AG20443 (cell line): ENCODE results near the gene ERC2.
"Not testable (repeated sequence)": the region's sequence is repeated elsewhere in the genome, so short reads cannot be mapped to it uniquely, and the experiment has no call there.

ENCODE experiments used
- DNase-seq: peaks from one replicate; pipeline ENCODE4 v3.0.0; 2012; ENCODE audit warnings: low spot score, mixed read lengths

The ERC2 gene

DNA sequence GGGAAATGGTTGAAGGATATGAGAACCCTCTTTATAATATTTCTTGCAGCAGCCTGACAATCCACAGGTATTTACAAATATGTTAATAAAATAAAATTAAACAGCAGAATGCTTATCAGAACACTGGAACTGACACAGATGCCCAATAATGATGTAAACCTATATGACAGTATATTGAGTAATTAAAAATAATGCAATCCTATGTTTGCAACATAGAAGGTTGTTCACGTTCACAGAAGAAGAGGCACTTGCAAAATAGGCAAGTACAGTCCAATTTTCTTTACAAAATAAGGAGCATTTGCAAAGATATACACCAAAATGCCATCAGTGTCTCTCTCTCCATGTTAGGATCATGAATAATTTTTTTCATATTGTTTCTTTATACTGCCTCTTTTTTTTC, 584.2 kb downstream of the ERC2 start:
- DNase-seq: no peak

DNA sequence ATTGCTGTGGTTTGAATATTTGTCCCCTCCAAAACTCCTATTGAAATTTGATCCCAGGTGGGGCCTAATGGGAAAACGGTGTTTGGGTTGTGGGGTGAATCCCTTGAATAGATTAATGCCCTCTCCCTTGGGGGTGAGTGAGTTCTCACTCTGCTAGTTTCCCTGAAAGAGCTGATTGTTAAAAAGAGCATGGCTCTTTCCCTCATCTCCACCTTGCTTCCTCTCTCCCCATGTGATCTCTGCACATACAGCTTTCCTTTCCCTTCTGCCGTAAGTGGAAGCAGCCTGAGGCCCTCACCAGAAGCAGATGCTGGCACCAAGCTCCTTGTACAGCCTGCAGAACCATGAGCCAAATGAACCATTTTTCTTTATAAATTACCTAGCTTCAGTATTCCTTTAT, 586.3 kb downstream of the ERC2 start:
- no peak for DNase-seq

DNA sequence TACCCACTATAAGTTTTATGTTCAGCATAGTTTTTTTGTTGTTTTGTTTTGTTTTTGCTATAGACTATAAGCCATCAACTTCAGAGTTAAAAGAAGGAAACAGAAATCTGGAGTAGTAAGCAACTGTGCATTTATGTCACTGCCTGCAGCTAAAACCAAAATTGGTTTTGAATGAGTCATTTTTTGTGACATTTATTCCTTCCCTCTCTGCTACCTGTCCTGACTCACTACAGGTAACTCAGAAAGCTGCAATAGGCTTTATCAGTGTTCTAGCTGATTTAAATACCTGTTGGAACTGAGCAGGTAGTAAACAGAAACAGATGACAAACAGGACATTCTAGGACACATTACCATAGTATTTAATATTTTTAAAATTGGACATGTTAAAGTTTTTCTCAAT, 587.9 kb downstream of the ERC2 start:
- no peak for DNase-seq

DNA sequence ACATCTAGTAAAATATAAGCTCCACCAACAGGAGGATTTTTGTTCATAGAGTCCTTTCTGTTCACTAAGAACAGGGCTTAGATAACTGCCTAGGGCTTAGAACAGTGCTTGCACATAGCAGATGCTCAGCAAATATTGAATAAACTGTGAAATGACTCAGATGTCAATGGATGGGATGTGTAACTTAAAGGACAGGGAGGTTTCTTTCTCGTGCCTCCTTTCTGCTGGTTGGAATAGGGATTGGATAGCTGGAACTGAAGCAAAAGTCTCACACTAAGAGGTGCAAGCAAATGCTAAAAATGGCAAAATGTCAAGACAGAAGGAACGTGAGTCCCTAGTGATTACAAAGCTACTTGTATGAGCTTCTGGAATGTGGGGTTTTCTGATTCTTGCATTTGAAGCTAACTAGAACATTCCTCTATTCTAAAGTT, 588.4 kb downstream of the ERC2 start:
- DNase-seq: no peak

DNA sequence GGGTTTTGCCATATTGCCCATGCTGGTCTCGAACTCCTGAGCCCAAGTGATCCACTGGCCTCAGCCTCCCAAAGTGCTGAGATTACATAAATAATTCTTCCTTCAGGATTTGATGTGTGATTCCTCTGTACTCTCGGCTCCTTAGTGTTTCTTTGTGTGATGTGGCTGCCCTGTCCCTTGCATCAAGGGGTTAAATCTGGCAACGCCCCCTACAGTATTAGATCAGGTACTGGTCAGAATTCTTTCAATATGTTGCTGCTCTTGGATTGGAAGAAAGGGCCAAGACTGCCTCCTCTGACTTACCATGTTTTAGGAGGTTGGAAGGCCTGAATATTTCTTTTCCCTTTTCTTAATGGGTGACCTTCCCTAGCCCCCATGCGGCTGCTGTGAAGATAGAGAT, 590.6 kb downstream of the ERC2 start:
- no peak for DNase-seq

DNA sequence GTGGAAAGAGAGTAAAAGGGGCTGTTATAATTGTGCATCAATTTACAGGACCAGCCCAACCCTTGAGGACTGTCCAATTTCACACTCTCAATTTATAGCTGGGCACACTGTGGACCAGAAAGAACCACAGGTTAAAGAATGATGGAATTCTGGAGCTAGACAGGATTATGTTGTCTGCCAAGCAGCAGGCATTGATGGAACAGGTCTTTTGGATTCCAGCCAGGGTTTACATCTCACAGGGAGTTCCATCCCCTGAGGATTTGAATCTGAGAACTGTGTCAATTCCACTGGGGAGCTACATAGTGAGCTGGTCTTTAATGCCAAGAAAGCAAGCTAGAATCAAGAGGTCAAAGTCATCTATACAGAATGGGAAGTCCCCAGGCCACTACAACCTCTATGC, 591.7 kb downstream of the ERC2 start:
- no peak for DNase-seq

DNA sequence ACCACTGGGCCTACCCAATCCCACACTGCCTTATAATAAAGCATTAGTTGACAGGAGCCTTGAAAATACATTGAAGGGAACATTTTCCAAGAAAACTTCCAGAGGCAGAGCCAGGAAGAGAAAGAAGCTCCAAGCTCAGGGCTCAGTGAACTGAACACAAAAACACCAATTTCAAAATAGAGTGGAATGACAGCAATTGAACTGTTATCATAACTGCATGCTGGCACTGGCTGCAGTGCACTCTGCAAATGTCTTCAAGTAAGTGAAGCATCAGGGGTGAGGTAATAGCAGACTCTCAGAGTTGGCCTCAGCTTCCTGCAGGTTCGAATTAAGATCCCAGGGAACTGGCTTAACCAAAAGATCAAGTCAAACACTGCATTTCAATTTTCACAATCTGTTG, 593.2 kb downstream of the ERC2 start:
- no peak for DNase-seq

DNA sequence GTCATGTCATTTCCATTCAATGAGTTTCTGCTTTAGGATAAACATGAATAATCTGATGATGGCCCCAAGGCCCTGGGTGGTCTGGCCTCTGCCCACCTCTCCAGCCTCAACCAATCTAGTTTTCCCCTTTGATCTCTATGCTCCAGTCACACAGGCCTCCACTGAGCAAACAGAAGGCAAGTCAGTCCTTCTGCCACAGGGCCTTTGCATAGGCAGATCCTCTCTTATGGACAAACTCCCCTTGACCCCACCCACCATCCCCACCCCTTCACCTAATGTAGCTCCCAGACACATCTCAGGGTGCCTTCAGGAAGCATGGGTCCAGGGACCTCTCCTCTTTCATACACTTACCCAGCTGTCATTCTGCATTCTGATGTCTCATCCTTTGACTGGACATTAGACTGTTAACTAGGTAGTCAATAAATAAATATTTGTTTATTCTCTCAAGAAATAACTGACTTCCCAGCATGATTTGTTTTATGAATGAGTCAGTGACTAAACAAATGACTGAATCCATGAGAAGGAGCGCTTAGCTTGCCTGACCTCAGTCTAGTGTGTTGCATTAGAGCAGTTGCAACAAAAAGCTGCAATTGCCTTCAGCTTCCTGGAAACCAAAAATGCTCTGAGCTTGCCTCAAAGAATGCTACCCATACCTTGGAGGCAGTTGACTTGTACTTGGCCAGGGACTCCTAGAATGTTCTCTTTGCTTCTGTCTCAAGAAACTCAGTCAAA, 594.6 kb downstream of the ERC2 start:
- no peak for DNase-seq

DNA sequence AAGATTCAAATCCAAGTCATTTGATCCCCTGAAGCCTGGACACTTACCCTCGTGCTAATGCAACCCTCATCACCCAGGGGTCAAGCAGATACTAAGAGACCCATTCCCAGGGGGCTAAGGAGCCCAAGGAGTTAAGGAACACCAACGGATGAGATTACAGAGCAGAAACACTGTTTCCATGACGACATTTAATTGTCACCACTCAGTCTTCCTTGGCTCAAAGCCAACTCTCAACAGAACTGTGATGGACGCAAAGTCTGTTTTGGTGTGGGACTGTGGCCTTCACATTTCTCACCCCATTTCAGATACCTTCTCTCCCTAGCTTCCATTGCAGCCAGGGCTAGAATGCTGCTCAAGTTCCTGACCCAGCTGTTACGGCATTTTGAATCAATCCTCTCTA, 597.7 kb downstream of the ERC2 start:
- DNase-seq: no peak

DNA sequence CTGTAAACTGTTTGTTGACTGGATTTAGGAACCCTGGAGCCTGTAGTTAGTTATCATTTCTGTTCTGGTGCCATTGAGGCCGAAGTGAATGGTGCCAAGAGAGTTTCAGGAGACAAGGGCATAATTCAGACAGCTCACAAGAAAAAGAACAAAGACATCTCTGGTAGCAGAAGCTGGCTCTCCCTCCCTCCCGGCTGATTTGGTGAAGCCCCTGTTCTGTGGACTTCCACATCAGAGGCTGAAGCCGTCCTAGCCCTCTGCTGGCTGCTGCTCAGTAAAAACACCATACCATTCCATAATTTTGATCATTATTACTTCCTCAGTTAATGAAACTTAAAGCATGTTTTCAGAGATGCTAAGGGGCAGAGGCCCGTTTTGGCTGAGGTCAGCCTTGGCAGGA, 599.9 kb downstream of the ERC2 start:
- no peak for DNase-seq

DNA sequence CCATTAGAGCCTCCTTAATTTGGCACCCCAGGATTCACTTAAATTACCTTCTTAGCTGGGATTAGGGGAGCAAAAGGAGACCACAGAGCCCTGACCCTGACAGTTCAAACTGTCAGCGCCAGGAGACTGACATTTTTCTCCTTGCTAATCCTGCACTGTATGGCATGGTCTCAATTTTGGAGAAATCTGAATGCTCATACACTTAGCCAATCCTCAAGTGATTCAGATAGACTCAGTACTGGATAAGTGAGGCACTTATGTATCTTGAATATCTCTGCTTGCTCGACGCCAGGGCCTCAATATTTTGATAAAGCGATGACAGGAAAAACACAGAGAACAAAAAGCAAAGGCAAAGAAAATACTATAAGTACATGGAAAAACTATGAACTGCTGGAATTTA, 605.2 kb downstream of the ERC2 start:
- DNase-seq: no peak

DNA sequence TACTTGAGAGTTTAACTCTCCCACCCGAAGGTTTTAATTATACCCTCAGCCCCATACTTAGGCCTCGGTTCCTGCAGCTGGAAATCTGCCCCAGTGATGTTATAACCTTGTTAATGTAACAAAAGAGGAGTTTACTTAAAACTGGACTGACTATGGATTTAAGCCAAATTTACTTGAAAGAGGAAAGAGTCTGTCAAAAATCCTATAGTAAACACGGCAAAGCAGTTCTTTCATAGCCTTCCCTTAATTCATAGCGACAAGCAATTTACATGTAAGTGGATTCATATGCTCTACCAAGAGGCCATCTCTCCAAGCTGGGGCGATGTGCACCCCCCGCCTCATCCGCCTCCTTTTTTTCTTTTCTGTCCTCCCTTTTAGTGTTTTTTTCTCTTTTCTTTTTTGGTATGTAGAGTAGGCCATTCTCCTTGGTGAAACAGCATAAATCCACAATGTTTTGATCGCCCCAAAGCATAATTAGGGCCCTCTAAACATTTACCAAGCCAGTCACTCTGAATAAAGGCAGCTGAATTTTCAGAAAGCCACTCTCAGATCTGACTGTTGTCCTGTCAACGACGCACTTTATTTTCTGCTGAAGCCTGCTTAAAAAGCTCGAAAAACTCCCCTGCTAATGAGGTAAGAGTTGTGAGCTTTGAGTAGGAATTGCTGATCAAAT, 608.1 kb downstream of the ERC2 start:
- DNase-seq: no peak

DNA sequence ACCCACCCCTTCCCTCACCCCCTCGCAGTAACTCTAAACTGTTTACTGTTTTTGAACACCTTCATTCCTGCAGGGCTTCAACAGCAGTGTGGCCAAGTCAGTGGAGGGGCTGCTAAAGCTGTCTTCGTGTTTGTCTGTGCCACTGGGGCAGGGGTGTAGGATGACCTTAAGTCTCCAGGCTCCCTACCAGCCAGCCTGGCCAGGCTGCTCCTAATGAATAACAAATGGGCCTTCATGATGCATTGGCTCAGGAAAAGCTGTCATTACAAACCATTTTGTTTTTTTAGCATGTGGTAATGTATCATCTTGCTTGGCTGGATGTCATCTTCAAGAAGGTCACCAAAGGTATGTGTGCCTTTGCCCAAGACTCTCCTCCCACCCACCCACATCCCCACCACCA, 609.0 kb downstream of the ERC2 start:
- no peak for DNase-seq

DNA sequence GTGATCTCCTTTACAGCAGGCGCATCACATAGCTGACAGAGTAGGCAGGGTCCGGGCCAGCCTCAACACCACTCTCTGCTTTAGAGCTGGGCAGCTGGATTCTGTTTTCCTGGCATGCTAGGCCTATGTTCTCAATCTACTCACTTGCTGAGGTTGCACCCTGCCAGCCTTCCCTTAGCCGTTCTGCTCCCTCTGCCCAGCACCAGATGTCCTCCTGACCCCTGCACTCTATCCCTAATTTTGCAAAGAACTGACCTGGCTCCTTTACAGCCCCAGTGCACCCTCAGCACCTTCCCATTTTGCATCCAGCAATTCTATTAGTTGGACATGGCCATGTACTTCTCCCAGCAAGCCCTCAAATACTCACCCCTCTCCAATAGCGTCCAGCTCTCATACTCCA, 609.5 kb downstream of the ERC2 start:
- DNase-seq: no peak

DNA sequence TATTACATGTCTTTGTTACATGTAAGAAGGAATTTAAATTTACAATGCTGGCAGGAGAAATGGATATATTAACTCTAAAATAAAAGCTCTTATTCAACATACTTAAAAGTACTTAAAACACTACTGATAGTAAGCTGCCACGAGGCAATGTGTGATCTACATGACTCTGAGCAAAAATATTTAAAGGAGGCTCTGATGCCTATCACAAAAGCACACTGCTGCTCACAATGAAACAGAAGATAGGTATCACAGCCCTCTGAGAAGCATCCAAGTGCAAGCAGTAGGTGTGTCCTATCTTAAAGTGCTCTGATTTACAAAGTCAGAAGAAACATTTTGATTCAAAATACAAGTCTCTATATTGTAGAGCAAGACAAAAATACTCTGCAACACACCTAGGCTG, 610.0 kb downstream of the ERC2 start:
- no peak for DNase-seq

DNA sequence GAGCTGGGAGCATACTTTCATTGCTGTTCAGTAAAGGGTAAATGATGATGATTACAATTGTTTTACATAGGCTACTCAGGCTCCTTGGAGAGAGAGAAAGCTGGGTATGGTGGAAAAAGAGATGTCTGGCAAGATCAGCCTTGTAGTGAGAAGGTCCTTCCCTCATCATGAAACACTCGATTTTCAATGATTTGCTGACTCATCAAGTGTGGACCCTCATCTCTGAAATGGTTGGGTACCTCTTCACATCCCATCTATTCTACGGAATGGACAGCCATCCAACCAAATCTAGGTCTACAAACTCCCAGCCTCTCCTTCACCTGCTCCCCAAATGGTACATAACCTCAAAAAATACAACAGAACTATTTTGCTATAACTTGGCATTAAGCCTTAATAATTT, 610.6 kb downstream of the ERC2 start:
- DNase-seq: no peak

DNA sequence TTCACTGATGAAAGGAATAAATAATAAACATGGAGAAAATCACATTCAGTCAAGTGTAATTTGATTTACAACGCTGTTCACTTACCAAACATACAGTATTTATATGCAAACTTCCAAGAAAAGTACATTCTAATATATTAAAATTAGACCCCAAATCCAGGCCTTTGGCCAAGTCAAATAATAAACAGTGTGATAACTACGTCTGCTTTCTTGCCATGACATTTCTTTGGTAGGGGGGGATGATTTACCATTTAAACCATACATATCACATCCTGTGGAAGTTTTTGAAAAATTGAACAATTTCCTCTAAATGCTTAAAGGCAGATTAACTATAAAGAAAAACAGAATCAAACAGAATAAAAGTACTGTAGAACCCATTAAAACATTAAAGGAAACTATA, 613.0 kb downstream of the ERC2 start:
- no peak for DNase-seq

DNA sequence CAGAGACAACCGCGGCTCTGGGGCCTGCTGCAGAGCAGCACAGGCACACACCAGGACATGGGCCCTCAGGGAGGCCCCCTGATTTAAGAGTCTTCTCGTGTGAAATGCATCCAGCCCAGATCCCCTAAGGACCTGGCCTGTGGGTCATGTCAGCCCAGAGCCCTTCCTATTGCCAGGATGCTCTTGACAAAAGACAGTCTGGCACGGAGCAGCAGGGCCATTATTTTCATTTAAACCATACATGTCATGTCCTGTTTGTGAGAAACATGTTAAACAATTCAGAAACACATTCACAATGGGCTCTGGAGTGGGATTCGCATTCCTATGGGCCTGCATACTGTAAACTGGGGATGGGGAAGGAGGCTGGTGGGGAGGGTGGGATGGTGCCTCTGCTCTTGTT, 613.8 kb downstream of the ERC2 start:
- no peak for DNase-seq

DNA sequence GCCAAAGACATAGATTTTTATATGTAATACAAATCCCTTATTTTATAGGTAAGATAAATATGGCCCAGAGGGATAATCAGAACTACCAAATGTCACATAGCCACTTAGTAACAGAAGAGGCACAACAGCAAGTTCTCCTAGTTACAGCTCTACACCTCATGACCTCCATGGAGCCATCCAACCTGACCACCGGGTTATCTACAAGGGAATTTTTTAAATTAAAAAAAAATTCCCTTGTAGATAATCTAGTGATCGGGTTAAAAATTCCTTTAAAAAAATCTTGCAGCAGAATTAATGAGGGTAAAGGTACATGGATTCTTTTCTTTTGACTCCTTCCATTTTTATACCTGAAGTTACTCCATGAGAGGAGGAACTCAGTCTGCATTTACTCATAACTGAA, 615.9 kb downstream of the ERC2 start:
- no peak for DNase-seq

DNA sequence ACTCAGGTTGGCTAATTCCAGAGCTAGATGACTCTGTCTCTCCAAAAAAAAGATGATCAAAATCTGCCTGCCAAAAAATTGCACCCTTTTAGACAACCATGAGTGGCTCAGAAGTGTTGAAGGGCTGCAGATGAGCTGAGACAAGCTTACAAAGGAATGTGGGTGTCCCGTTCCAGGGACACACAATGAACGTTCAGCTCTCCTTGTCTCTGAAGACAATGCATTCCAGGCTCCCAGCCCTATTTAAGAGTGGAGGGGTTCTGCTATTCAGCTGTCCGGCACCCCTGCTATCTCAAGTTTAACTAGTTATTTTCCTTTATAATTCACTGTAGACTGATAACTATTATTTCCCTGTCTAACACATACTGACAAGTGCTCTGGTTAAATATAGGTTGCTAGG, 626.1 kb downstream of the ERC2 start:
- no peak for DNase-seq

DNA sequence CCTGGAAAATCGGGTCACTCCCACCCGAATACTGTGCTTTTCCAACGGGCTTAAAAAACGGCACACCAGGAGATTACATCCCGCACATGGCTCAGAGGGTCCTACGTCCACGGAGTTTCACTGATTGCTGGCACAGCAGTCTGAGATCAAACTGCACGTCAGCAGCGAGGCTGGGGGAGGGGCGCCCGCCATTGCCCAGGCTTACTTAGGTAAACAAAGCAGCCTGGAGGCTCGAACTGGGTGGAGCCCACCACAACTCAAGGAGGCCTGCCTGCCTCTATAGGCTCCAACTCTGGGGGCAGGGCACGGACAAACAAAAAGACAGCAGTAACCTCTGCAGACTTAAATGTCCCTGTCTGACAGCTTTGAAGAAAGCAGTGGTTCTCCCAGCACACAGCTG, 636.4 kb downstream of the ERC2 start:
- DNase-seq: not testable (repeated sequence)

DNA sequence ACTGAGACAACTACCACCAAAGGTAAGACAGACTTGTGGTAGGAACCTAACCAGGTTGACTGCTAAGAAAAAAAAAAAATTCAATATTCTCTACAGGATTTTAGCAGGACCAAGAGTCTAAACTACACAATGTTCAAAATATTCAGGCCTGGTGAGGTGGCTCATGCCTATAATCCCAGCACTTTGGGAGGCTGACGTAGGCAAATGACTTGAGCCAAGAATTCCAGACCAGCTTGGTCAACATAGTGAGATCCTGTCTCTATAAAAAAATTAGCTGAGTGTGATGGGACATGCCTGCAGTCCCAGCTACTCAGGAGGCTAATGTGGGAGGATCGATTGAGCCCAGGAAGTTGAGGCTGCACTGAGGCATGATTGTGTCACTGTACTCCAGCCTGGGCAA, 639.6 kb downstream of the ERC2 start:
- DNase-seq: no peak

DNA sequence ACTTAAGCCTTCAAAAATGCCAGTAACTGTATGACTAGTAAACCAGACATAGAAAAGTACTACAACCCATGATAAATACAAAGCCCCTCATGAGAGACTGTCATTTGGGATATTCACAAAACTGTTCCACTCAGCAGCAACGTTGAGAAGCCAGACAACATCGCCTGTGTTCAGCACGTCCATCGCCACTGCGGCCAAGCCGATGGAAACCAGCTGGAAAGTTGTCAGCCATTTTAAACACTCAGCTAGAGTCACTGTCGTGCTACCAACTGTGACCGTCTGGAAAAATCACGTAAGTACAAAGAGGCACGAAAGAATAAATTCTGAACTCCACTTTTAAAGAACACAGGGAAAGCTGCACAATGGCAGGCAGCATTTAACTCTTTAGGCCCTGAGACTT, 640.5 kb downstream of the ERC2 start:
- no peak for DNase-seq
